OCI-LY3 (cell line): Measurements from ENCODE around the gene TEAD3.

Experiments
- EZH2phosphoT487 ChIP-seq: fragments of 200-600 bp; shearing (Covaris generic); IDR thresholded peaks from 2 replicates; pipeline ENCODE4 v1.6.1; 2018; ENCODE audit warnings: antibody characterized with exemption, mixed run types, low read depth
- TF ChIP-seq, protein P1 (sequence below): fragments of 200-600, 300-600 bp; sonication (generic); IDR thresholded peaks from 2 replicates; pipeline ENCODE4 v1.5.1; 2014; ENCODE audit warnings: antibody characterized with exemption, low read length, low read depth

DNA sequence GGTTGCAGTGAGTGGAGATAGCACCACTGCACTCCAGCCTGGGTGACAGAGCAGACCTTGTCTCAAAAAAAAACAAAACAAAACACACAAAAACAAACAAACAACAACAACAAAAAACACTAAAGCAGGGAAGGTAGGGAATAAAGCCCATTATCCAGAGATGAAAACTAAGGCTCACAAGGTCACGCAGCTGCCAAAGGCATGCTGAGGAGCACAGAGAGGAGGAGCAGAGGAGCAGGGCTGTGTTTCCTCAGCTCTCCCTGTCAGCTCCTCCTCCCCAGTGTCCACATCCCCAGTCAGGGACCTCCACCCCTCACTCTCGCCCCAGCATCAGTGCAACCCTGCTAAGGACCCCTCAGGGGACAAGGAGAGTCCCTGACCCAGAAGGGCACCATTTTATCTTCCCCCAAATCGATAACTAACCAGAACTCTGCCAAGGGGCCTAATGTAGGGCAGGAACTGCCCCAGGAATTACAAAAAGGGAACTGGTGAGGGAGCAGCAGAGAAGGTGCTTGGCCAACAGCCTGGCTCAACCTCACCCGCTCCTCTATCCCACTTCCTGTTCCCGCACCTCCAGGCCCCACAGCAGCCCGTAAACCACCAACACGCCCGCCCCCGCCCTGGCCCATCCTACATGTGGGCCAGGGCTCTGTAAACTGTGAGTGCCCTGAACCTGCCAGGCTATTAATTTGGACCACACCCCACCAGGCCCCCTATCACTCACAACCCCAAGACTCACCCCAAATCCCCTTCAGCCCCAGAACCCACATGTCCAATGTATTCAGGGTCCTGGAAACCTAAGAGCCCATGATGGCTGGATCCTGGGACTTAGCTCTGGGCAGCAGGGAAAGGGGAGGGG is 9.0 kb downstream of the TEAD3 start:
- TF ChIP-seq, protein P1, sequence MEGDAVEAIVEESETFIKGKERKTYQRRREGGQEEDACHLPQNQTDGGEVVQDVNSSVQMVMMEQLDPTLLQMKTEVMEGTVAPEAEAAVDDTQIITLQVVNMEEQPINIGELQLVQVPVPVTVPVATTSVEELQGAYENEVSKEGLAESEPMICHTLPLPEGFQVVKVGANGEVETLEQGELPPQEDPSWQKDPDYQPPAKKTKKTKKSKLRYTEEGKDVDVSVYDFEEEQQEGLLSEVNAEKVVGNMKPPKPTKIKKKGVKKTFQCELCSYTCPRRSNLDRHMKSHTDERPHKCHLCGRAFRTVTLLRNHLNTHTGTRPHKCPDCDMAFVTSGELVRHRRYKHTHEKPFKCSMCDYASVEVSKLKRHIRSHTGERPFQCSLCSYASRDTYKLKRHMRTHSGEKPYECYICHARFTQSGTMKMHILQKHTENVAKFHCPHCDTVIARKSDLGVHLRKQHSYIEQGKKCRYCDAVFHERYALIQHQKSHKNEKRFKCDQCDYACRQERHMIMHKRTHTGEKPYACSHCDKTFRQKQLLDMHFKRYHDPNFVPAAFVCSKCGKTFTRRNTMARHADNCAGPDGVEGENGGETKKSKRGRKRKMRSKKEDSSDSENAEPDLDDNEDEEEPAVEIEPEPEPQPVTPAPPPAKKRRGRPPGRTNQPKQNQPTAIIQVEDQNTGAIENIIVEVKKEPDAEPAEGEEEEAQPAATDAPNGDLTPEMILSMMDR = no peak
- no peak for TF ChIP-seq EZH2phosphoT487
